Type B pancreatic cell (in vitro differentiated cells): ENCODE data around the gene LDLRAD4. TPM values are rescaled to one million over a fixed set of nuclear protein-coding genes. Genes with fewer than 3 reads are reported as not detected.

ENCODE experiments used
- DNase-seq: peaks from one replicate; pipeline ENCODE4 v3.0.0; 2021; ENCODE audit warnings: mixed read lengths; ENCODE audit not compliant: unreplicated experiment; ENCODE audit errors: extremely low spot score
- H3K27ac Mint-ChIP-seq: 2 replicates; pipeline ENCODE4 v1.8.0; 2021; ENCODE audit warnings: mild to moderate bottlenecking, mixed read lengths
- H3K27me3 Mint-ChIP-seq: 2 replicates; pipeline ENCODE4 v1.8.0; 2021; ENCODE audit warnings: mixed read lengths
- H3K36me3 Mint-ChIP-seq: 2 replicates; pipeline ENCODE4 v1.8.0; 2021; ENCODE audit warnings: mixed read lengths
- H3K4me1 Mint-ChIP-seq: one replicate; pipeline ENCODE4 v1.8.0; 2021; ENCODE audit warnings: mixed read lengths; ENCODE audit not compliant: unreplicated experiment
- H3K4me3 Mint-ChIP-seq: 2 replicates; pipeline ENCODE4 v1.8.0; 2021; ENCODE audit warnings: mild to moderate bottlenecking, mixed read lengths
- H3K9me3 Mint-ChIP-seq: 2 replicates; pipeline ENCODE4 v1.8.0; 2021; ENCODE audit warnings: mixed read lengths
- CTCF ChIP-seq: fragments of 200-600 bp; sonication (generic); conservative IDR thresholded peaks from 2 replicates; pipeline ENCODE4 v1.5.0; 2021; ENCODE audit warnings: antibody characterized with exemption, mild to moderate bottlenecking
- total RNA-seq: library from RNA; stranded (reverse); gene quantifications from 2 replicates; pipeline ENCODE4 v1.2.1, GENCODE V29; 2021; ENCODE audit warnings: low replicate concordance

Gene LDLRAD4
- total RNA-seq, 1 donor from 2014 or later: 2.4 TPM

- no peak for TF ChIP-seq CTCF
- Mint-ChIP-seq H3K27ac (no peak overlapping the region), H3K4me3 (no peak overlapping the region), H3K27me3 (peaks cover 14% of the 10 kb centered on the region), H3K9me3 (no peaks in the 10 kb centered on the region), H3K4me1 (peaks cover 11% of the 10 kb centered on the region), H3K36me3 (no peaks in the 10 kb centered on the region)
- no peak for DNase-seq
These were observed 67.3 kb downstream of the LDLRAD4 start for GRCh38 chr18:13285874-13286273.

GRCh38 chr18:13286456-13287125 is 68.0 kb downstream of the LDLRAD4 start:
- TF ChIP-seq CTCF: no peak
- no peak overlapping the region for H3K4me3 Mint-ChIP-seq
- H3K27ac Mint-ChIP-seq: no peak overlapping the region
- H3K27me3 Mint-ChIP-seq: peaks cover 14% of the 10 kb centered on the region
- H3K36me3 Mint-ChIP-seq: no peaks in the 10 kb centered on the region
- no peaks in the 10 kb centered on the region for H3K9me3 Mint-ChIP-seq
- peaks cover 11% of the 10 kb centered on the region for H3K4me1 Mint-ChIP-seq
- no peak for DNase-seq

- H3K27me3 Mint-ChIP-seq: peaks cover 18% of the 10 kb centered on the region
- H3K4me1 Mint-ChIP-seq: peaks cover 16% of the 10 kb centered on the region
- no peaks in the 10 kb centered on the region for H3K36me3 Mint-ChIP-seq
- no peak for DNase-seq
- no peak for TF ChIP-seq CTCF
- H3K9me3 Mint-ChIP-seq: no peaks in the 10 kb centered on the region
- H3K4me3 Mint-ChIP-seq: no peak overlapping the region
- no peak overlapping the region for H3K27ac Mint-ChIP-seq
These were observed 68.8 kb downstream of the LDLRAD4 start for GRCh38 chr18:13287372-13287771.

GRCh38 chr18:13288509-13289133 is 70.1 kb downstream of the LDLRAD4 start:
- Mint-ChIP-seq H3K9me3 (no peaks in the 10 kb centered on the region), H3K27ac (no peak overlapping the region), H3K4me1 (peaks cover 28% of the 10 kb centered on the region), H3K27me3 (peaks cover 22% of the 10 kb centered on the region), H3K4me3 (no peak overlapping the region), H3K36me3 (no peaks in the 10 kb centered on the region)
- no peak for TF ChIP-seq CTCF
- no peak for DNase-seq

- Mint-ChIP-seq H3K9me3 (no peaks in the 10 kb centered on the region), H3K27ac (no peak overlapping the region), H3K27me3 (peaks cover 22% of the 10 kb centered on the region), H3K36me3 (no peaks in the 10 kb centered on the region), H3K4me1 (peaks cover 30% of the 10 kb centered on the region), H3K4me3 (no peak overlapping the region)
- no peak for DNase-seq
- no peak for TF ChIP-seq CTCF
These were observed 71.1 kb downstream of the LDLRAD4 start for GRCh38 chr18:13289481-13290205.
